HG03103 (cell line): ENCODE data around the gene TBC1D16.
"Not testable (repeated sequence)": the region's sequence is repeated elsewhere in the genome, so short reads cannot be mapped to it uniquely, and the experiment has no call there.

Experiments used
- ATAC-seq: cut with Tn5 transposase; IDR thresholded peaks from one replicate; pipeline ENCODE4 v1.9.1; 2021; ENCODE audit warnings: low read depth; ENCODE audit not compliant: unreplicated experiment

Gene TBC1D16

GRCh38 chr17:79905832-79906231 lies 129.8 kb downstream of the TBC1D16 start:
- ATAC-seq = no peak

GRCh38 chr17:79904865-79905264 lies 130.8 kb downstream of the TBC1D16 start:
- no peak for ATAC-seq

- ATAC-seq = no peak
Observed at GRCh38 chr17:79902146-79902791, 133.4 kb downstream of the TBC1D16 start.

GRCh38 chr17:79901131-79901530 lies 134.5 kb downstream of the TBC1D16 start:
- ATAC-seq = no peak

GRCh38 chr17:79899584-79899983 lies 136.1 kb downstream of the TBC1D16 start:
- ATAC-seq = no peak

GRCh38 chr17:79897243-79898063 lies 138.2 kb downstream of the TBC1D16 start:
- ATAC-seq = no peak

- not testable (repeated sequence) for ATAC-seq
Observed at GRCh38 chr17:79893457-79893856, 142.2 kb downstream of the TBC1D16 start.

- no peak for ATAC-seq
Observed at GRCh38 chr17:79892457-79893241, 143.0 kb downstream of the TBC1D16 start.

GRCh38 chr17:79891113-79891730 lies 144.4 kb downstream of the TBC1D16 start:
- ATAC-seq = no peak

- no peak for ATAC-seq
Observed at GRCh38 chr17:79890706-79891105, 145.0 kb downstream of the TBC1D16 start.

- no peak for ATAC-seq
Observed at GRCh38 chr17:79888811-79889634, 146.6 kb downstream of the TBC1D16 start.

GRCh38 chr17:79888009-79888540 lies 147.6 kb downstream of the TBC1D16 start:
- ATAC-seq = no peak

GRCh38 chr17:79887451-79887991 lies 148.2 kb downstream of the TBC1D16 start:
- no peak for ATAC-seq

- ATAC-seq = no peak
Observed at GRCh38 chr17:79883202-79883601, 152.5 kb downstream of the TBC1D16 start.
